ENCODE measurements around the gene YY1AP1.
"Not testable (repeated sequence)": the region's sequence is repeated elsewhere in the genome, so short reads cannot be mapped to it uniquely, and the experiment has no call there.

Gene YY1AP1

GRCh38 chr1:155706139-155706538, 17.6 kb upstream of the YY1AP1 start:
- Histone ChIP-seq H3K9me3 (ENCODE audit: severe bottlenecking) (peaks cover 4% of the 10 kb centered on the region), H3K36me3 (peaks cover 33% of the 10 kb centered on the region), H3K4me3 (ENCODE audit: low read depth, low read length) (no peak overlapping the region), H3K27me3 (ENCODE audit: insufficient read depth, low read depth, severe bottlenecking) (no peaks in the 10 kb centered on the region), H3K27ac (no peak overlapping the region)
- no peak for TF ChIP-seq CTCF (IDR thresholded peaks at IDR 0.05; ENCODE audit: low read depth, low read length)
- no peak for DNase-seq

- not testable (repeated sequence) for H3K27ac ChIP-seq; H3K9me3 ChIP-seq (ENCODE audit: severe bottlenecking); H3K27me3 ChIP-seq (ENCODE audit: insufficient read depth, low read depth, severe bottlenecking); H3K4me3 ChIP-seq (ENCODE audit: low read depth, low read length); DNase-seq
- H3K36me3 ChIP-seq, result peaks cover 24% of the 10 kb centered on the region
Observed at GRCh38 chr1:155704414-155704813, 15.8 kb upstream of the YY1AP1 start.

GRCh38 chr1:155703216-155703615, 14.6 kb upstream of the YY1AP1 start:
- peaks cover 4% of the 10 kb centered on the region for H3K9me3 ChIP-seq (ENCODE audit: severe bottlenecking)
- H3K27ac ChIP-seq, result no peak overlapping the region
- peaks cover 15% of the 10 kb centered on the region for H3K36me3 ChIP-seq
- TF ChIP-seq CTCF (IDR thresholded peaks at IDR 0.05; ENCODE audit: low read depth, low read length), result no peak
- H3K27me3 ChIP-seq (ENCODE audit: insufficient read depth, low read depth, severe bottlenecking), result no peaks in the 10 kb centered on the region
- no peak for DNase-seq
- H3K4me3 ChIP-seq (ENCODE audit: low read depth, low read length), result no peak overlapping the region

DNA sequence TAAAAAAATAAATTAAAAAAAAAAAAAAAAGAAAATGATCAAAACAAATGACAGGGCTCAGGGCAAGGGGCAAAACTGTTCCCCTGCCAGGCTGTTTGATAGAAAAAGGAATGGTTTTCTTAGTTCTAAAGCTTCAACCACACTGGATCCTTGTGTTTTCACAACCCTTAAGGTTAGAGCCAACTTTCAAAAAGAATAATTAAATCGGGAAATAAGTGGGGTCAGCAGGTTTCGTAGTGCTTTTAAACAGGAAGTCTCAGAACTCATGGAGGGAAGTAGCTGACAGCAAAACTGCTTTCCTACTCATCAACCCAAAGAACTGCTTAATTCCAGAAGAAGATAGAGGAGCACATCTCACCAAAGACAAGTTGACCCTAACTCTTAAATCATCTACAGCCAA, 13.1 kb upstream of the YY1AP1 start:
- Histone ChIP-seq H3K36me3 (peaks cover 20% of the 10 kb centered on the region), H3K9me3 (ENCODE audit: severe bottlenecking) (peaks cover 12% of the 10 kb centered on the region), H3K27ac (peak overlapping the region; percentile 88)
- not testable (repeated sequence) for H3K27me3 ChIP-seq (ENCODE audit: insufficient read depth, low read depth, severe bottlenecking); H3K4me3 ChIP-seq (ENCODE audit: low read depth, low read length); DNase-seq

- H3K27me3 ChIP-seq (ENCODE audit: insufficient read depth, low read depth, severe bottlenecking); DNase-seq; H3K4me3 ChIP-seq (ENCODE audit: low read depth, low read length); H3K27ac ChIP-seq: not testable (repeated sequence)
- Histone ChIP-seq H3K9me3 (ENCODE audit: severe bottlenecking) (peaks cover 15% of the 10 kb centered on the region), H3K36me3 (peaks cover 20% of the 10 kb centered on the region)
Observed at GRCh38 chr1:155699062-155699461, 10.5 kb upstream of the YY1AP1 start.

DNA sequence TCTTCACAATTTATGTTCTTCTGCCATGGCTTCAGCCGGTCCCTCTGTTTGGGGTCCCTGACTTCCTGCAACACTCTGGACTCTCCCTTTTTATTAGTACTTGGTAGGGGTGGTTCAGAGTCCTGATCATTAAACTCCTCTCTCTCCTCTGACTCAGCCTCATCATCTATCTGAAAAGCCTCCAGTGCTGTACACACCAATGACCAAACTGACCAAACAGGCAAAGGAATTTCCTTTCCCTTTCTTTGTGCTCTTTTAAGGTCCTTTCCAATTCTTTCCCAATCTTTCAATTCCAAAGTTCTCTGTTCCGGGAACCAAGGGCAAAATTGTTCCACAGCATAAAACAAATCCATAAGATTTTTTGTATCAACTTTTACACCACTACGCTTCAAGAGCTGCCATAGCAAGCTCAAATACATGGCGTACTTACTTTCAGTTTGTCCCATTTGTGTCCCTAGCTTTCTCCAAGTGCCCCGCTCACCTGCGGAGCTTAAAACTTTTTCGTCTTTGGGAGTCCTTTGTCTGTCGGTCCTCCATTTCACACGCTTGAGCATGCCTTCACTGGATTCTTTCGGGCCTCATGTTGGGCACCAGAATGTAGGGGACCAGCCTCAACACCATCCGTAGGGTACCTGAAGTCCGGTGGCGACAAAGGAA, 9.9 kb upstream of the YY1AP1 start:
- TF ChIP-seq CTCF (IDR thresholded peaks at IDR 0.05; ENCODE audit: low read depth, low read length), result no peak
- Histone ChIP-seq H3K9me3 (ENCODE audit: severe bottlenecking) (peaks cover 15% of the 10 kb centered on the region), H3K27ac (no peak overlapping the region), H3K36me3 (peaks cover 22% of the 10 kb centered on the region), H3K4me3 (ENCODE audit: low read depth, low read length) (no peak overlapping the region), H3K27me3 (ENCODE audit: insufficient read depth, low read depth, severe bottlenecking) (no peaks in the 10 kb centered on the region)
- no peak for DNase-seq

DNA sequence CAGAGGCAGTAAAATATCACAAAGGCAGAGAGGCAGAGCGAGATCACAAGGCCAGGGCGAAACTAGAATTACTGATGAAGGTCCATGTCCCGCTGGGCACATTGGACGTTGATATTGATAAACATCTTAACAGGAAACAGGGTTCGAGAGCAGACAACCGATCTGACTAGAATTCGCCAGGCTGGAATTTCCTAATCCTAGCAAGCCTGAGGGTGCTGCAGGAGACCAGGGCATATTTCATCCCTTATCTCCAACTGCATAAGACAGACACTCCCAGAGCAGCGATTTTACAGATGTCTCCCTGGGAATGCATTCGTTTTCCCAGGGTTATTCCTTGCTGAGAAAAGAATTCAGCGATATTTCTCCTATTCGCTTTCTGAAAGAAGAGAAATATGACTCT, 9.0 kb upstream of the YY1AP1 start:
- not testable (repeated sequence) for DNase-seq; H3K27ac ChIP-seq; H3K27me3 ChIP-seq (ENCODE audit: insufficient read depth, low read depth, severe bottlenecking); H3K4me3 ChIP-seq (ENCODE audit: low read depth, low read length)
- peaks cover 15% of the 10 kb centered on the region for H3K9me3 ChIP-seq (ENCODE audit: severe bottlenecking)
- H3K36me3 ChIP-seq, result peaks cover 23% of the 10 kb centered on the region

DNA sequence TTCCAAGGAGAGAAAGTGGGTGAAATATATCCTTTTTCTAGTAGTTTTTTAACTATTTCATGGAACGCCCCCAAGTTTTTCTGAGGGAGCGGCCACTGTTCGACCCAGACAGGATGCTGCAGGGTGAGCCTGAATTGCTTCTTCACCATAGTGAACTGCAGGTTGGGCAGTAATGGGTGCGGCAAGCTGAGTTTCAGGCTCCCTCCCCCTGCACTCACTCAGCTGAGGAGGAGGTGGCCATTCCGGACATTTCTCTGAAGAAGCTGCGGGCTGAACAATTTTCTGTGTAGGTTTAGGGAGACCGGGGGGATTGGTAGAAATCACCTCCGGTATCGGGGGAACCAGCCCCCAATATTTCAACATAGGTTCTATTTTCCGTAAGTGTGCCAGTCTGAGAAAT, 8.5 kb upstream of the YY1AP1 start:
- no peak overlapping the region for H3K4me3 ChIP-seq (ENCODE audit: low read depth, low read length)
- no peak for DNase-seq
- H3K27ac ChIP-seq, result no peak overlapping the region
- no peak for TF ChIP-seq CTCF (IDR thresholded peaks at IDR 0.05; ENCODE audit: low read depth, low read length)
- no peaks in the 10 kb centered on the region for H3K27me3 ChIP-seq (ENCODE audit: insufficient read depth, low read depth, severe bottlenecking)
- peaks cover 15% of the 10 kb centered on the region for H3K9me3 ChIP-seq (ENCODE audit: severe bottlenecking)
- peaks cover 23% of the 10 kb centered on the region for H3K36me3 ChIP-seq

Data from WERI-Rb-1 (cell line).